NCI-H460 (cell line): ENCODE measurements around the gene HSPG2. TPM values are rescaled to one million over a fixed set of nuclear protein-coding genes. Genes with fewer than 3 reads are reported as not detected.

Source experiments
- DNase-seq: peaks from one replicate; pipeline ENCODE4 v3.0.0-alpha.2; 2016; ENCODE audit warnings: low read depth; ENCODE audit errors: extremely low read depth
- total RNA-seq: library from RNA; depleted of rRNA; stranded (reverse); fragments of >200 nt; shearing (Covaris generic); gene quantifications from 2 replicates; pipeline ENCODE4 v1.2.3, GENCODE V29; 2014

HSPG2 gene
- total RNA-seq, 1 experiment from 2014 or later, result 35.5 TPM

DNA sequence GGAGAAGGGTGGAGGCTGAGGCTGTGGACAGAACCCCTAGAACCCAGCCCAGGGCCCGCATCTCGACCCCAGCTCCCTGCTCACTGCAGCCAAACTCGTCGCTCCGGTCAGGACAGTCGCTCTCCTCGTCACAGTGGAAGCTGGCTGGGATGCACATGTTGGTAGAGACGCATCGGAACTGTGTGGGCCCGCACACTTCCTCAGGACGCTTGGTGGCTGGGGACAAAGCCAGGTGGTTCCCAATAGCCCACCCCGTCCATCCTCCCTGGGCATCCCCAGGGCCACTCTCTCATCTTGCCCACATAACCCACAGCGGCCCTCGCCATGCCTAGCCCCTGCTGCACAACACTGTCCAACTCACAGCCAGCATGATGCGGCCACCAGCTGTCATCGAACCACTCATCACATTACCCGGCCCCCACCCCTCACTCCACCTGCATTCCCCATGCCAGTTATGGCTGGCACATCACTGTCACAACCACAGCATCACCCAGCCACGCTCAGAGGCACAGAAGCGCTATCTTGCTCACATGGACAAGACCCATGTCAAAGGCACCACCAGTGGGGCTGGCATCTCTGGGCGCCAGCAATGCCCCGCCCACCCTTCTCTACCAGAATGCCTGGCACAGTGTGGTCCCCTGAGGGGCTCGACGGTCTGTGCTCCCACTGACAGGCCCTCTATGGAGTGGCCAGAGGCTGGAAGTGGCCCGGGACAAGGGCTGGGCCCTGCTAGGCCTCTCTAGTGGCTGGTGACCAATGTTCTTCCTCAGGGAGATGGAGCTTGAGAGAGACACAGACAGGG lies 51.7 kb downstream of the HSPG2 start:
- DNase-seq, result no peak

DNA sequence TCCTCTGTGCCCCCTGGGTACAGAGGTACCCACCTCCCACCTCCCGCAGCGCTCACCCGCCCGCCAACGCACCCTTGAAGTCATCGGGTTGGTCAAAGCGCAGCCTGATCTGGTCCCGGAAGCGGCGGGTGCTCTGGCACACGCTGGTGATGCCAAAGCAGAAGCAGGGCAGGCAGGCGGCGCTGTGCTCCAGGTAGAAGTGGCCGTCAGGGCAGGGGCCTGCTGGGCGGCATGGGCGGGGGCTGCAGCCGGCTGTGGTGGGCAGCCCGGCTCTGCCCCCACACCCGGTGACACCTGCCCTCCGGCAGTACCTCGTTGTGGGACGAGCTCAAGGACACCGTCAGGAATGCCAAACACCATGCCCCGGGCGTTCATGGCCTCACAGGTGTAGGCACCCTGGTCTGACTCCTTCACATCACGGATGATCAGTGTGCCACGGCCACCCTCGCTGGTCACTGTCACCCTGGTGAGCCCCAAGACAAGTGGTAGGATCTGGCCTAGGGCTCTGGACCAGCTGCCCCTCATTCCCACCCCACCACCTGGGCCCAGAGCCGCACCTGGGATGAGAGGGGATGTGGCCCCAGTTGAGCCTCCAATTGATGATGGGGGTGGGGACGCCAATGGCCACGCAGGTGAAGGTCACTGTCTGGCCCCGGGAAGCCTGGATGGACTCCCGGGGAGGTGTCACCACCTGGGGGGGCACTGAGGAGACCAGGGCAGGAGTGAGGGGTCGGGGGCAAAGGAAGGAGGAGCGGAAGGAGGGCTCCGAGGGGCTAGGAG lies 52.5 kb downstream of the HSPG2 start:
- no peak for DNase-seq

DNA sequence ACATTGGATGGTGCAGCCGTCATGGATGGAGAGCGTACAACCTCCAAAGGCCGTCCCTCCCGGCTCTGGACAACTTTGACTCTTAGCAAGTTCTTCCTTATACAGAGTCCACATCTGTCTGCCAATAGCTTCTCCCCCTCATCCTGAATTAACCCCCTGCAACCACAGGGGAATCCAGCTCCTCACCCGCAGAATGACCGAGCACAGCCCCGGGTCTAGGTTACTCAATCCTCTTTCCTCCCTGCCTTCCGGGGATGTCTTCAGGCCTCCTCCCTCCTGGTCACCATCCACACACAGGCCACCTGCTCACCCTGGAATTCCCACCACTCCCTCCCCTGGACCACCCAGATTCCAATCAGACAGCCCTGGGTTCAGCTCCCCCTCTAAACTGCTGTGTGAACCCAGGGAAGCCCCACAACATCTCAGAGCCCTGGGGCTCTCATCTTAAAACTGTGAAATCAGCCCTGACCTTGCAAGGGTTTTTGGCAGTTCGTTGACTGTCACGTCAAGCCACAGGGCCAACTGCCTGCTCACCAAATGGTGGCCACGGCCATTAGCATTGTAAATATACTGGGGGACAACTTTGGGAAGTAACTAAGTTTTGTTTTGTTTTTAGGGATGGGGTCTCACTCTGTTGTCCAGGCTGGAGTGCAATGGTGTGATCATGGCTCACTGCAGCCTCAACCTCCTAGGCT lies 54.2 kb downstream of the HSPG2 start:
- DNase-seq, result no peak

DNA sequence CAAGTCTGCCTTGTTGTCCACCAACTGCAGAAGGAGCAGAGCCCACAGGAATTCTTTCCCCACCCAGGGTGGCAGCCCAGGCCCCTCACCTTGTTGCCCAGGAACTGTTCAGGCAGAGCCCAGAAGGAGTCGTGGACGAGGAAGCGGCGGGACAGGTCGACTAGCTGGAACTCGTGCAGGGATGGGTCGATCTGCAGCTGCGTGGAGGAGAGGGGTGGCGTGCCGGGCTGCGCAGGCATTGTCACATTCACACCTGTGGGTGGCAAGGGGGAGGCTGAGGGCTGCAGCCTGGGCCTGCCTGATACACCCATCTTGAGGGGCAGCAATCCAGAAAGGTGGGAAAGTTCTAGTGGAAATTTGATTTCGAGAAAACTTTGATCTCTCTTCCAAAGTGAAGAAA lies 55.9 kb downstream of the HSPG2 start:
- no peak for DNase-seq

DNA sequence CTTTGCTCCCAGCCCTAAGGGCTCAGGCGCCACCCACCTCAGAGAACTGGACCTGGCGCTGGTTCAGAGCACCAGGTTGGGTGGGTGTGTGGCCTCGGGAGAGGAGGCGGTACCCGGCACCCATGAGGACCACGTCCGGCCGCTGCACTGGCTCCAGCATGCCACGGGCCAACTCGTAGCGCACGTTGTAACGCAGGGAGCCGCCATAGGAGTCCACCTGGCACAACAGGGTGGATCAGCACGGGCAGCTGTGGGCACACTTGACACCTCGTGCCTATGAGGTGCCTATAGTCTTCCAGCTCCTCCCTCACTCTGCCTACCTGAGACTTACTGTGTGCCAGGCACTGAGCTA lies 56.5 kb downstream of the HSPG2 start:
- DNase-seq, result no peak

DNA sequence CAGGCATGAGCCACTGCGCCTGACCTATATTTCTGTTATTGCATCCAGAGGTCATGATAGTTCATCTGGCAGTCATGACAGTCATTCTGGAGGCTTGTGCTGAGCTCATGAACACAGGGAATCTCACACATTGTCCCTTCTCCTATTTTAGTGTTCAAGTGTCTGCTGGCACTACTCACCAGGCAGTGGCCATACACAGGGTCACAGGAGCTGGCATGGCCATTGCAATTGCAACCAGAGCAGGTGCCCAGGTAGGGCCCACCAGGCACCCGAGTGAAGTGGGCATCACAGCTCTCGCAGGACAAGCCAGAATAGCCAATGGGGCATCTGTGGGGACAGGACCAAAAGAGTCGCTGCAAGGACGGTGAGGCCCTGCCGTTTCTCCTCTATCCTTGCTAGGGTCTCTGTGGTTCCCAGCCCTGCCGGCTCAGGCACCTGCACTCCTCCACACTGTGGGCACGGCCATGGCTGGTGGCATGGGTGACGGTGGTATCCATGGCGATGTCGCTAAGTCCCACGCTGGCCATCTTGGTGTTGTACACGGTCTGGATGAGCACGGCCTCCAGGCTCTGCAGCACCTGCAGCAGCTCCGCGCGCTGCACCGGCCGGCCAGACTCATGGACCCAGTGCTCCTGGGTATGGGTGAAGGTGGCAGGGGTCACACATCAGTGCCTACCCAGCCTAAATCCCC lies 57.0 kb downstream of the HSPG2 start:
- no peak for DNase-seq

DNA sequence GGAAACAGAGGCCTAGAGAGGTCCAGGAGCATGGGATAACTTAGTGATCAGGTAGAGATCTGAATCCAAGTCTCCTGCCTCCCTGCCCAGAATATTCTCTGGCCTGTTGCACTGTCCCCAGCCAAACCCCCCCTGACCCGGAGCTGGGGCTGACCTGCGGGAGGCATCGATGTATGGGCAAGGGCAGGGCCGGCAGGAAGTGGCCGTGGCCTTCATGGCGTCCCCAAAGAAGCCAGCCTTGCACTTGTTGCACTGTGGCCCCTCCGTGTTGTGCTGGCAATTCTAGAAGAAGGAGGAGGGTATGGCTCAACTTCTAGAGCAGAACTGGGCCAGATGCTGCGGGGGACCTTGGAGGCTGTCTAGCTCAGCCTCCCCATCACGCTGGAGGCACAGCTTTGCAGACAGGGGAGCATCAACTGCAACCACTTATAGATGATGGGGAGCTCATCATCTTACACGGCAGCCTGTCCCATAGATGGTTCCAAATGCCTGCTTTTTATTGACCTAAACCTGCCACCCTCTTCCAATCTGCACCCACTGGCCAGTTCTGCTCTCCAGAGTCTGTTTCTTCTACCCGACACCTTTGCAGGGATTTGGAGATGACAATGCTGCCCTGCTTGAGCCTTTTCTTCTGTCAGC lies 58.2 kb downstream of the HSPG2 start:
- no peak for DNase-seq

DNA sequence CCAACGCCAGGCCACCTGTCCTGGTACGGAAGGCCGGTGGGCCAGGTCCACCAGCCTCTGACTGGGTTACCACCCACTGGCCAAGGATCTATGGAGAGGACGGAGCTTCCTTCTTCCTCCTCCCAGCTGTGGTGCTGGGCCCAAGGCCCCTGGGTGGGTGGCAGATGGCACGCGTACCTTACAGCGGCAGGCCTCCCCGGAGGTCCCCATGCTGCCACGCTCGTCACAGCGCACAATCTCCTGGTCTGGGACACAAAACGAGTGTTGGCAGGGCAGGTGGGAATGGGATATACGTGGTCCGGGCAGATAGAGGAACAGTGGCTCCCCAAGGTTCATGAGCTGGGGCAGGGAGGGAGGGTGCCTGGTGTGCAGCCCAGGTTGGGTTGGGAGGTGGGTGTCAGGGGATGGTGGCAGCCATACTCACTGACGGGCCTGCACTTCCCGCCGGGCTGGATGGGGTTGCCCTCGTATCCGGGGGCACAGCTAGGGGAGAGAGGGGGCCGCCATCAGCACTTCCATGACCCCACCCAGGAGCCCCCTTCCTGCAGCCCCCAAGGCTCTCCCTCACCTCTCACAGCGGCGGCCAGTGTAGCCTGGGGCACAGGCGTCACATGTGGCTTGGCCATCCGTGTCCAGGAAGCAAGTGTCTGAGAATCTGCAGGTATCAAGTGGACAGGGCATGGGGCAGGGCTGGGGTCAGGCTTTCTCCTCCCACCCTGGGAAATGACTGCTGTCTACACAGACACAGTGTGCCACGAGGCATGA lies 58.9 kb downstream of the HSPG2 start:
- no peak for DNase-seq

DNA sequence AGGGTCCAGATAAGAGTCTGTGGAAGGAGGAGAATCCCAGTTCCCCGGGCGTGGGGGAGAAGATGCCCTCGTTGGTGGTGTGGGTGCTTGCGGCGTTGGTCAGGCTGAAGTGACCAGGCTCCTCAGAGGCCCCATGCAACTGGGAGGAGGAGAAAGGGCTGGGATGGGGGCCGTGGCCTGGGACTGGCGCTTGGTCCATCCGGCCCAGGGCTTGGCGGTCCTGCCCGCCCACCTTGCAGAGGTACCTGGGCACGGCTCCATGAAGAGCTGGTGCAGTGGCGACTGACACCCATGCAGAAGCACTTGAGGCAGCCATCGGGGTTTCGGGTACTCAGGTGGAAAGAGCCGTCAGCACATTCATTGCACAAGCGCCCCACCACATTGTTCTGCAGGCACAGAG lies 60.8 kb downstream of the HSPG2 start:
- DNase-seq, result no peak

DNA sequence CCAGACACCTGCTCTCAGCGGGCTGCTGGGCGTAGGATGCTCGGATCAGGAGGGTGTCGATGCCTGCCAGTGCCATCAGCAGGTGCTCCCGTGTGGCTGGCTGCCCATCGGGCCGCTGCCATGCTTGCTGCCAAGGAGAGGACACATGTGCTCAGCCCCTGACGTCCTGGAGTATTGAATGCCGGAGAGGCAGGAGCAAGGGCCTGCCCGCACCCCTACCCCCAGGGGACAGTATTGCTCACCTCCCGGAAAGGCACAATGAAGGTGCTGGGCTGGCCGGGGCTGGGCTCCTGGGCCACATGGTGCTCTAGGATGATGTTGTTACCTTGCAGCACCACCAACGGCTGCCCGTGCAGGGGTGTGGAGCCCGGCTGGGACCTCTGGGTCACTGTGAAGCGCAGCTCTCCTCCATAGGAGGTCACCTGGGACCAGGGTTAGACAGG lies 61.5 kb downstream of the HSPG2 start:
- no peak for DNase-seq

DNA sequence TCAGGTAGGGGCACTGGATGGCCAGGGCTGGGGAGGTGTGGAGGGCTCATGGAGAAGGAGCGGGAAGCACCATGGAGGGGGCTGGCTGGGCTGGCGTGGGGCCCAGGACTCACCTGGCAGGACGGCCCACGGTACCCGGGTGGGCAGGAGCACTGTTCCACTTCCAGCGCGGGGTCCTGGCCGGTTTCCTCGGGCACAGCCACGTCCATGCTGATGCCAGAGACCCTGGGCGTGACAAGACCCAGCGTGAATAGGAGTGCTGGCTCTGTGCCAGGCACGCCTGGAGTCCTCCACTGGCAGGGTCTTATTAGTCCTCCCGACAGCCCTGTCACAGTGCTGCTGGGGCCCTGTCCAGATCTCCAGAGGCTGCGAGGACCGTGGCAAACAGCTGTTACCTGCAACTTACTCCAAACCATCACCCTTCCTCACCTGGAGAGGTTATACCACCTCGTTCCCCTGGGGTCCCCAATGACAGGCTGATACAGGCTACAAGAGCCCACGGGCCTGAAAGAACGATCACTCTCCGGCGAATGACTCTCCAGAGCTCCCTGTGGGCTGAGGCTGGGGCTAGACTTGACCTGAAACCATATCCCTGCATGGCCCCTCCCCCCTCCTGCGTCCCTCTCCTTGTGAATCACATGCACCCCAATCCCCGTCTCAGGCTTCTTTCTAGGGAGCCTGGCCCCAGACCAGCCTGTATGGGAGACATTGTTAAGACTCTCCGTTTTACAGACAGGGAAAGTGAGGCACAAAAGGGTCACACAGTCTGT lies 62.1 kb downstream of the HSPG2 start:
- DNase-seq, result no peak

DNA sequence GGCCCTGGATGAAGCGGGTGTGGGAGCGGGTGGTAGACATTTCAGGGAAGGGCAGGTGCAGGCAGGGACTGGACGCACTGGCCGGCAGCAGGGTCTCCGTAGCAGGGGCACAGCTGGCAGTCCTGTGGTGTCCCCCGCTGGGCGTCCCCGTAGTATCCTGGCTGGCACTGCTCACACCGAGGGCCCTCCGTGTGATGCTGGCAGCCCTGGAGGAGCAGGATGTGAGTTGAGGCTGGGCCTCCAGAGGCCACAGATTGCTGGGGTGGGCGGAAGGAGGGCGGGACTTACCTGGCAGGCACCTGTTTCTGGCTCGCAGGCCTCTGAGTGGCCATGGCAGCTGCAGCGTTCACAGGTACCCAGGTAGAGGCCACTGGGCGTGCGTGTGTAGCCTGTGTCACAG lies 62.8 kb downstream of the HSPG2 start:
- no peak for DNase-seq

DNA sequence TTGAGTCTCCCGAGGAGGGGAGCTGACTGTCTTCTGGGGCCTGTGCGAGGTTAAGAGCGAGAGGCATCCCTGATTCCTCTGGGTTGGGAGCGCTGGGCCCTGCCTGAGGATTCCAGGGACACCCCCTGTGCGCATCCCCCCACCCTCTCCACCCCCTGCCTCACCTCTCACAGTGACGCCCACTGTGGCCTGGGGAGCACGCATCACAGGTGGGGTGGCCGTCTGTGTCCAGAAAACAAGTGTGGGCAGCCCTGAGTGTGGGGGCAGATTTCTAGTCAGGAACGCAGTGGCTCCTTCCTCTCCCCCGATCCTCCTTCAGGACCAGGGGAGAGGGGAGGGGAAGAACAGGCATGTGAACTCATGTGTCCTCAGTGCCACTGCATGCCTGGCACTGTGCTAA lies 63.3 kb downstream of the HSPG2 start:
- DNase-seq, result no peak

DNA sequence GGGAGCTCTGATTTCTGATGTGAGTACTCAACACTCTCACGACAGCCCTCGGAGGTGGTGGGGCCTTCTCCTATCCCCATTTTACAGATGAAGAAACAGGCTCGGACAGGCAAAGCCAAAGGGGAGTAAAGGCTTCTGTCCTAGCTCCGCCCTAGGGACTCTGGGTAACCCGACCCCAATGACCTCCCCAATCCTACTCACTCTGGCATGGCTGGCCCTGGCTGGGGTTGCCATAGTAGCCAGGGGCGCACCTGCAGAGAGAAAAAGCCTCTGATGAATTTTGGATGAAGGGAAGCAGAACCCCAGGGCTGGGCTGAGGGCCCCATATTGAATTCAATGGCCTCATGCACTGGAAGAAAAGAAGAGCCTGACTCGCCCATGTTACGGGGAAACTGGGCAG lies 63.9 kb downstream of the HSPG2 start:
- no peak for DNase-seq

DNA sequence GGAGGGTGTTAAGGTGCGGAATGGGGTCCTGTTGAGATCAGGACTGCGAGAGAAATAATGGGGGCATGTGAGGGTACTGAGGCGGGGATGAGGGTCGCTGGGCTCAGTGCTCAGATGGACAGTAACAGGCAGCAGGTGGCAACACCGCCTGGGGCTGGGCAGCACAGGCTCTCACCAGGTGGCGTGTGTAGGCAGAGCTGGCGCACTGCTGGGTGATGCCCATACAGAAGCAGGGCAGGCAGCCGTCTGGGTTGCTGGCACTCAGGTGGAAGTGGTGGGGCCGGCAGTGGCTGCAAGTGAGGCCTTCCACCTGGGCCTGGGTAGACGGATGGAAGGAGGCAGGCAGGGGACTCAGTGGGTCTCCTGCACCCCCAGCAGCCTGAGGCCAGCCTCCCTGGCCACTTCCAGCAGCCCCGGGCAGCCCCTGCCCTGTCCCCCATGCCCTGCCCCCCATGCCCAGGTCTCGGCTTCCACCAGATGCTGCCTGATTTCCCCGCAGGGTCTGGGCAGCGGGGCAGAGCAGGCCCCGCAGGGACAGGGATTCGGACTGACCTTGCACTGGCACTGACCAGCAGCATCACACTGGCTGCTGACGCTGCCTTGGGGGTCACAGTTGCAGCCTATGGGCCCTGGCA lies 64.5 kb downstream of the HSPG2 start:
- no peak for DNase-seq

DNA sequence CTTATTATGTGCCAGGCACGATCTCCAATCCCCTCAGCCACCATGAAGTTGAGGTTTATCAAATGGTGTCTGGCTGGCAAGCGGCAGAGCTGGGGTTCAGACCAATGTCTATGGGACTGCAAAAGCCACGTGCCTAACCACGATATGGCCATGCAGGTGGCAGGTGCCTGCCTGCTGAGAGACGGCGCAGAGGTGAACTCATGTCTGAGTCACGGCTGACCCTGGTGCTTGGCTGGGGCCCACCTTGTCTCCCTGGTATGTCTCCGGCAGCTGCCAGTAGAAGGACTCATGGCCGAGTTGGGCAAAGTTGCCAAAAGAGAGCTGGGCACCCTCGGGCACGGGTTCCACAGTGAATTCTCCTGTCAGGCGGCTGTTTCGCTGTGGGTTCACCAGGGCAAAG lies 65.2 kb downstream of the HSPG2 start:
- no peak for DNase-seq

DNA sequence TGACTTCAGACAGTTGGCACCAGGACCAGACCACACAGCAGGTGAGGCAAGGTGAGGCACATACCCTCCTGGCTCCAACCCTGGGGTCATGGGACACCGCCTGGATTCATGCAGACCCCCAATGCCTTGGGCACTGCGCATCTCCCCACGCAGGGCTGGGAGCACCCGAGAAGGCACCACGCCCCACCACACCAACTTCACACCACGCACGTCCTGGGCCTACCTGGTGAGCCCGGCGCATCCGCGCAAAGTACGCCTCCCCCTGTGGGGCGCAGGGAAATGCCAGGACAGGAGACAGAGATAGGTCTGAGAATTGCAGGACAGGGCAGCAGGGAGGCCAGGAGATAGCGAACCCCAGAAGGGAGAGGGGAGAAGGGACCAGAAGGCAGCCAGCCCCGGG lies 66.5 kb downstream of the HSPG2 start:
- DNase-seq, result no peak

DNA sequence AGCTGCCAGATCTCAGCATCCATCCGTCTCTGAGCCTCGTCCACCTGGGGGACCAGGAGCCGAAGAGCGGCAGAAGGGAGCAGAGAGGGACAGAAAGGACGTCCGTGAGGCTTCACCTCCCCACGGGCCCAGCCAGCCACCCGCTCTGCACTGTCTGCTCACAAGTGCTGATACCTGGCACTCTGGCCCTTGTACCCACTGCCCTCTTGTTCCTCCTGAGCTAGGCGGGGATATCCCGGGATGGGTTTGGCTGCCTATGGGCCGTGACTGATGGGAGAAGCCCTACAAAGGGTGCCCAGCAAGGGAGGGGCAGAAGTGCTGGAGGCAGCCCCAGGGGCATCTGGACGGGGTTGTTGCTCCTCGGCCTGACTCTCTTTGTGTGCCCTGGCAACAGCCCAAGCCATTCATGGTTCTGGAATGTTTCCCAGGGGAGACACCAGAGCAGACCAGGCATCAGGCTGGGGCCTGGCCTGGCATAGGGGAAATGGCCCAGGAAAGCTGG lies 67.4 kb downstream of the HSPG2 start:
- peak; percentile 69 for DNase-seq
